Hepatocyte (in vitro differentiated cells): ENCODE data around the gene DLX4.

Source experiments
- CTCF ChIP-seq: fragments of 200-600 bp; sonication (generic); IDR thresholded peaks from 2 replicates; pipeline ENCODE4 v1.5.1; 2016; ENCODE audit warnings: antibody characterized with exemption, mild to moderate bottlenecking; ENCODE audit not compliant: poor library complexity
- EZH2 ChIP-seq: fragments of 200-600 bp; sonication (generic); IDR thresholded peaks from 2 replicates; pipeline ENCODE4 v1.6.1; 2016; ENCODE audit warnings: antibody characterized with exemption, mild to moderate bottlenecking, borderline replicate concordance

- no peak for TF ChIP-seq CTCF
- no peak for TF ChIP-seq EZH2
These were observed 24.0 kb downstream of the DLX4 start for GRCh38 chr17:49992933-49993422.
